NCI-H2227 treated with DMSO at 0.1 percent for 48 hours (cell line): ENCODE results near the gene CSH2.
A peak's percentile ranks its signal among the peaks of the same experiment; 100 is the strongest.

Experiments
- DNase-seq: peaks from one replicate; lab custom pipeline; 2025; lab: John Stamatoyannopoulos, UW

CSH2 gene

DNA sequence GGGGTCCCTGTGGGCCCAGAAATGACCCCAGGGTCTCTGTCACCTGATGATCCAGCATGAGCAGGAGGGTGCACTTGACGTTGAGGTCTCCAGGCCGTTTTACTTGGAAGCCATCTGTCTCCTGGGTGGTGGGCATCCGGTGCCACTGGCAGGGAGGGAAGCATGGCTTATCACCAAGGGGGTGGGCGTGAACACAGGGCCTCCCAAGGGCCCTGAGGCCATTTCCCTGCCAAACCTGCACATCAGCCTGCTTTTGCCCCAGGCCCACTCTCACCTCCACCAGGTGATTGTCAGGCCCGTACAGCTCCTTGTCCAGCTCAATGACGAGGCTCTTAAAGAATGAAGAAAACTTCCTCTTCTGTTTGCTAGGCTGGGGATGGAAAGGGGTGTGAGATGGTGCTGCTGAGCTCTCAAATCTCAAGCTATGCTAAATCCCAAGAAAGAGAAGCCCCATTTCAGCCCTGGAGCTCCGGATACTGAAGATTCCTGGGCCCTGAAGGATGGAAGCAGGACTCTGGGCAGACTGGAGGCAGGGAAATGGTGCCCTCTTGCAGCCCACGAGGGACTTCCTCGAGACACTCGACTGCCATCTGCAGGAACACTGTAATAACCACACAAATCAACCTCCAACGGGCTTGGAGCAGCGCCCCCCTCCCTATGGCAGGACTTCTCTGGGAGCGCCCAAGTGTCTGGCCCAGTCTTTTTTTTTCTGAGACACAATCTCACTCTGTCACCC is 38.9 kb downstream of the CSH2 start:
- peak; percentile 59 for DNase-seq

DNA sequence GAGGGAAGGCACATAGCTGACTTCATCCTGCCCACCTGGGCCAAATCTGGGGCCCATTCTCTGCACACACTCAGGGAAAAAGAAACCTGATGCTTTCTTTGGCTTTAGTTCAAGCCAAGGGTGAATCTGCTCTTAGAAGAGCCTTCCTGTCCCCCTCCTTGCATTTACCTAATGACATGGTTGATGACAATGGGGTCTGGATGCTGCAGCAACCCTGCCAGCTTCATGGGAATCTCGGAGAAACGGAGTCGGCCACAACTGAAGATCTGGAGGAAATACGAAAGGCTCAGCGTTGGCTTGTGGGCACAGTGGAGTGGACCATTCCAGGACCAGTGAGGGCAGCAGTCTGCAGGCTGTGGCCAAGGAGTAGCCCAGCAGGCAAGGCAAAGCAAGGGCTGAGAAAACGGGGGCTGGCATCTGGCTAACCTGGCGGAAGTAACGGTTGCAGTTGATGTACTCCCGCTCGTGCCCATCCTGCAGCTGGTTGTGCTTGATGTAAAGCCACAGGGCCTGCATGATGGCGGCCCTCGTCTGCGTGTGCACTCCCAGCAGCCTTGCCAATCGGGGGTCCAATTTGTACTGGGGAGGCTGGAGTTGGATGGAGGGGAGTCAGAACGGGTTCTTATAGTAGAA is 39.6 kb downstream of the CSH2 start:
- no peak for DNase-seq

DNA sequence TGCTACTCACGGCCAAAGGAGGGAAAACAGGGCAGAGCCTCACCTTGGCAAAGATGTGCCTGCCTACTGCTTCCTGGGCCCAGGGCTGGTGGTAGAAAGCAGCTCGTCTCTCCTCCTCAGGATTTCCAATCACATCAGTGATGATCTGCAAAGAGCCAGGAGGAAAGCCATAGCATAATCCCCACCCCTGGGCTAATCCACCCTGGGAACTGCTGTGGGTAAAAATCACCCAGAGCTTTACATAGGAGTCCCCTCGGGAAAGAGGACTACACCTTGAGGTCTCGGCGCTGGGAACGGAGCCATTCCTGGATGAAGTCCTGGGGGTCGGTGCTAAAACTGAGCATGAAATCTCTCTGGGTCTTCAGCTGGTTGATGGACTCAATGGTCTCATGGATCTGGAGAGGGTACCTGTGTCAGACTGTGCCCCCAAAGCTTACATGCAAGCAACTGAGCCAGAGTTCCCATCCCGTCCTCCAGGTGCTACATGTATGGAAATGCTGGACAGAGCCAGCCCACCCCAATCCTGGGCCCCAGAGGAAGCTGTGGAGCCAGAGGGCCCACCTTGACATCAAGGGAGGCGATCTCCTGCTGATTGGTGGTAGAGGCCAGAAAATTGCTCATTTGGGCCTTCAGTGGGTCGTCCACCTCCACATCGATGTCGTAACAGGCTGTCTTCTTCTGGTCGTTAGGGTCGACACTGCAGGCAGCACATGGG is 40.3 kb downstream of the CSH2 start:
- no peak for DNase-seq

DNA sequence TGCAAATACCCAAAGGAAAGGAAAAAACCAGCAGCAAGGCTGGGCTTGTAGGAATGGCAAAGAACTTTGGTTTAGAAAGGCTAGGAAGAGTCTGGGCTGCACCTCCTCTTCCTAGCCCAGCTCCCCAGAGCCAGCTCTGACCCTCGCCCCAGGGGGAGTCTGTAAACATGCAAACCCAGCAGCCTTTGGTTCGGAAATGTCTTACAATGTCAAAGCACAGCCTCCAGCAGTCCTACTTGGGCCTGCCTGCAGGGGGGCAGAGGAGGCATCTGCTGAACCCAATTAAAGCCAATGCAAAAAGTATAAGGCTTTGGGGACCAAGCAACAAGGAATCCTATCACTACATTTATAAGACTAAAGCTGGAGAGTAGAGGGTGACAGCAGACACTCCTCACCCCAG is 41.0 kb downstream of the CSH2 start:
- DNase-seq, result no peak

DNA sequence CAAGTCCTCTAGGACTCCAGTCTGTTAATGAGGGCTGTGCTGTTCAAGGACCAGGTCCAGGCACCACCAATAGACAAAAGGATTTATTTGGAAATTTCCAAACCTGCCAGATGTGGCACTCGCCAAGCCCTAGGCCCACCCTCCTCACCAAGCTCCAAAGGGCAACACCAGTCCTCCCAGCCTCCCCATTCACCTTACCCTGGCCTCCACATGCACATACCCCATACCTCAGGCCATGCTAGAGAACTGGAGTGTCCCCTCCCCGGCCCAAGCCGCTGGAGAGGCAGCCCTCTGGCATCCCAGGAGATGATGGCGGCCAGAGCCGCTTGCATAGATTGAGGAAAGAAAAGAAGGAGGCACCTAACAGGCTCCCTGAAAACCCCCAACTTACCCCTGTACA is 41.5 kb downstream of the CSH2 start:
- DNase-seq, result no peak

DNA sequence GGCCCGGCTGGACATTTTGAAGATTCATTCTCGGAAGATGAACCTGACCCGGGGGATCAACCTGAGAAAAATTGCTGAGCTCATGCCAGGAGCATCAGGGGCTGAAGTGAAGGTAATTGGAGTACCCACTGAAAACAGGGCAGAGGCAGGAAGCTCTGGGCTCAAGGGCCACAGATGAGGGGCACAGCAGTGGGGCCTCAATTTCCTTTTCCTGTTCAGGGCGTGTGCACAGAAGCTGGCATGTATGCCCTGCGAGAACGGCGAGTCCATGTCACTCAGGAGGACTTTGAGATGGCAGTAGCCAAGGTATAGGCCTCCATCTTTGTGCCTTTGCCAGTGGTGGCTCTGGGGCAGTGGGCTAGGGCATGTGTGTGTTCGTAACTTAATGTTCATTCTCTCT is 42.0 kb downstream of the CSH2 start:
- no peak for DNase-seq

DNA sequence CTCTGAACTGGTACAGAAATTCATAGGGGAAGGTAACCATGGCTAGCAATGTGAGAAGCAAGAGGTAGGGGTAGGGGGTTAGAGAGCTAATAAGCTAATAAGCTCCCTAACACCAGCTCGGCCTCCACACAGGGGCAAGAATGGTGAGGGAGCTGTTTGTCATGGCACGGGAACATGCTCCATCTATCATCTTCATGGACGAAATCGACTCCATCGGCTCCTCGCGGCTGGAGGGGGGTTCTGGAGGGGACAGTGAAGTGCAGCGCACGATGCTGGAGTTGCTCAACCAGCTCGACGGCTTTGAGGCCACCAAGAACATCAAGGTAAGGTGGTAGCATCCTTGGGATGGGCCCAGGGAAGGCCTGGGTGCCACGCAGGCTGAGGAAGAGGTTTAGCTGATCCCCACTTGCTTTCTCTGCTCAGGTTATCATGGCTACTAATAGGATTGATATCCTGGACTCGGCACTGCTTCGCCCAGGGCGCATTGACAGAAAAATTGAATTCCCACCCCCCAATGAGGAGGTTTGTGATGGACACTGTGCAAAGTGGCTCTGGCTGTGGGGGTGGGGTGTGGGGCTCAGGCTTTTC is 42.5 kb downstream of the CSH2 start:
- DNase-seq, result no peak

- DNase-seq, result no peak
Measured at GRCh38 chr17:63830278-63830677, 43.2 kb downstream of the CSH2 start.

DNA sequence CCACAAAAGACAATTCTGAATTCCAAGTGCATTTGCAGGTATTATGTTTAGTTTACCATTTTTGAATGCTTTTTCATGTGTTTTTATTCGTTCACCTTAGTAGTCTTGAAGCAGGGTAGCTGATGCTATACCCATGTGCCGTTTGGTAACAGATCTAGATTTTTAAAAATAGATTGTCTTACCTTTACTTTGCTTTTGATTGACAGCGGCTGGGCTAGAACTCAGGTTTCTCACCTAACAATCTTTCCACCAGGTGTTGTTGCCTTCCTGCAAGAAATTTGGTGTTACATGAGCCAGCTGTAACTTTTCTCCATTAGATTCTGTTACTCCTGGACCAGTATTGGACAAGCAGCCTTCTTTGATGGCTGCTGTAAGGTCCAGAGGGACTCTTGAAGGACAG is 44.5 kb downstream of the CSH2 start:
- DNase-seq, result no peak

DNA sequence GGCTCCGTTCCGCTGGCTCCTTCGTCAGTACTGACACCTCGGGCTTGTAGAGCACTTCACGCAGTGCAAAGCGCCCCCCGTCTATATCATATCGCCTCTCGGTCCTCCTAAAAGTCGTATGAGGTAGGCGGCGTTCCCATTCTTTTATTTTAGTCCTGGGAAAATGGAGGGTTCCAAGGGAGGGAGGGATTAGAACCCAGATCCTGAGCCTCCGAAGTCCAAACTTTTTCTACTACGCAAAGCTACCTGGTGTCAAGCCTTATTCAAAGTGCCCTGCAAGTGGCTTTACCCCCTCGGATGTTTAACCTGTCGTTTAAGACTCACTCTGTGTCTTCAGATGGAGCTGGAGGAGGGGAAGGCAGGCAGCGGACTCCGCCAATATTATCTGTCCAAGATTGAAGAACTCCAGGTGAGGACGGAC is 45.7 kb downstream of the CSH2 start:
- no peak for DNase-seq

- DNase-seq, result peak; percentile 99
Measured at GRCh38 chr17:63827002-63827800, 46.3 kb downstream of the CSH2 start, which contains the start of the genes FTSJ3 and PSMC5. Gene FTSJ3, minus strand, starts transcription at chr17:63827663. Its CDS starts 761 bp downstream, at chr17:63826902. Gene PSMC5, plus strand, starts transcription at chr17:63827431. Its CDS starts 60 bp downstream, at chr17:63827491.

DNA sequence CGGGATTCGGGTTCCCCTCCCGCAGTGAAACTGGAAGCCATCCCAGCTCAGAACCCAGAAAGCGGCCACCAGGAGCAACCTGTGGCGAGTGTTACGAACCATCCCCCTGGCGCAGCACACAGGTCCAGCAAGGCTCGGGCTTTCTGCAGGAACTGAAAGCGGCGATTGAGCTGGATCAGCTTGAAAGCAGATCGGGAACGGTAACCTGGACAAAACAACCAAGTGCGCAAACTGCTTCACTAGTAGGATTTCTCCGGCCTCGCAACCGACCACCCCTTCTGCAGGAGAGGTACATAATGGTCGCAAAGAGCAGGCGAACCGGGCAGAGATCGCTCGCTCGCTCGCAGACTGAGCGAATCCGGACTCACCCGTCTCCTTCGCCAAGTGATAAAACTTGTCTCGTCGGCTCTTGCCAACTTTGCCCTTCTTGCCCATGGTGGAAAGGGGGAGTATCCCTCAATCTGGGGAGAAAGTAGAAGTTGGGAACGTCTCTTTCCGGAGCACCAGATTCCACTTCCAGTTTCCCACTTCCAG is 46.9 kb downstream of the CSH2 start:
- peak; percentile 64 for DNase-seq

DNA sequence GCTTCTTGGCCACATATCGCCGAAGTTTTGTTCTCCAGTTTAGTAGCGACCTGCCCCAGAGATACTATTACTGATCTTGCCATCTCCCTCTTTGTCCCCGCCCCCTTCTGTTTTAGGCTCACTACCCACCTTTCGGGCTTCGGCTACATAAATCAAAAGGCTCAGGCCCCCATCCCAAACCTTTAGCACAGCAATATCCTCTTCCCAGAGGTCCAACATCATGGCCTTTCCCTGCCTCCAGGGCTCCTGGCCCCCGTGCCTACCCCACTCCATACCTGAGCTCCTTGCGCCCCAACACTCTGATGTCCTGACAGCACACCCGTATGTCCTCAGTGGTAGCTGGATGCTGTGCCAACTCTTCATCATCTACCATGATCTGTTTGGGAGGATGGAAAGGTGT is 49.1 kb downstream of the CSH2 start:
- no peak for DNase-seq

DNA sequence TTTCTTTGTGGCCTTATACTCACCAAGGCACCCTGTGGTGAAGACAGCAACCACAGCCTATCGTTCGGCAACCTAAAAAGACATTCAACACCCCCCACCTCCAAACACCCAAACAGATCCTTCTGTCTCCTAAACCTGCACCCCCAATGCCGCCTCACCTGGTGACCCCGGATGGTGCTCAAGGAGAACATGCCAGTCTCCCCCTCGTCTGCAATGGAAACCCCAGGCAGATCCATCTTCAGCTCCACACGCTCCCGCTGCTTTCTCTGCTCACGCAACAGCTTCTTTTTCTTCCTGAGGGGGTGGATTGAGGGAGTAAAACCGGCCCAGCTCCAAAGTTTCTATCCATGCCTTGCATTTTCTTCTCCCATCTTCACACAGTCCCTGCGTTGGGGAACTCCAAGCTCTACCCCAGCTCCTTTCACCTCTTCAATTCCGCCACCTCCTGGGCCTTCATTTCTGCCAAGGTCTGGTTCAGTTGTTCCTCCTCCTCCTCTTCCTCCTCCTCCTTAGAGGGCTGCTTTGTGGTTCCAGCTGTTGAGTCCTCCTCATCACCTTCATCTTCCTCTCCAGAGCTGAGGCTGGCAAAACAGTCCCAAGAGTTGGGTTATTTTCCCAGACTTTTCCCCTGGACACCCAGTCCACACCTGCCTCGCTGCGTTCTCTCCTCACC is 49.7 kb downstream of the CSH2 start:
- DNase-seq, result no peak

DNA sequence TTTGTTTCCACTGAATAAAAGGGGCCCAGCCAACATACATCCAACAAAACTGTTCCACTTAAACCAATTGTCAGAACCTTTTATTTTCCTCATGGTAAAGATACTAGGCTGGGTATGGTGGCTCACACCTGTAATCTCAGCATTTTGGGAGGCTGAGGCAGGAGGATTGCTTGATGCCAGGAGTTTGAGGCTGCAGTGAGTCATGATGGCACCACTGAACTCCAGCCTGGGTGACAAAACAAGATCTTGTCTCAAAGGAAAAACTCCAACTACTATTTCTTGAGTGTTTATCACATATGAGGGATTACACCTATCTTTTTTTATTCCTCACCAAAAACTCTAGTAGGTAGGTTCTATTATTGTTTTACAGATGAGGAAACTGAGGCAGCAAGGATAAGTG is 50.9 kb downstream of the CSH2 start:
- DNase-seq, result no peak
